Left forelimb (tissue), 1 donor: Measurements from ENCODE around the gene CTDSP2.
"Not testable (repeated sequence)": the region's sequence is repeated elsewhere in the genome, so short reads cannot be mapped to it uniquely, and the experiment has no call there.

Experiments
- DNase-seq: peaks from one replicate; pipeline ENCODE4 v3.0.0-alpha.2; 2018; ENCODE audit warnings: low spot score

Gene CTDSP2

GRCh38 chr12:57846577-57847319, at the start of gene CTDSP2:
CTDSP2 (minus strand) TSS chr12:57846729; CDS start chr12:57846435, 294 bp downstream.
- DNase-seq, result peak; percentile 99

GRCh38 chr12:57896115-57896433, 49.5 kb upstream of the CTDSP2 start:
- no peak for DNase-seq

- DNase-seq, result no peak
Measured at GRCh38 chr12:57895389-57896114, 49.0 kb upstream of the CTDSP2 start.

GRCh38 chr12:57894399-57895292, 48.1 kb upstream of the CTDSP2 start:
- peak; percentile 79 for DNase-seq

- peak; percentile 99 for DNase-seq
Measured at GRCh38 chr12:57893431-57894353, 47.2 kb upstream of the CTDSP2 start.

GRCh38 chr12:57892232-57892972, 45.9 kb upstream of the CTDSP2 start:
- no peak for DNase-seq

GRCh38 chr12:57891542-57892228, 45.2 kb upstream of the CTDSP2 start:
- no peak for DNase-seq

GRCh38 chr12:57890191-57891115, 43.9 kb upstream of the CTDSP2 start:
- DNase-seq, result no peak

- DNase-seq, result peak; percentile 92
Measured at GRCh38 chr12:57889500-57889989, 43.0 kb upstream of the CTDSP2 start.

- peak; percentile 75 for DNase-seq
Measured at GRCh38 chr12:57888409-57889157, 42.1 kb upstream of the CTDSP2 start.

GRCh38 chr12:57887631-57888408, 41.3 kb upstream of the CTDSP2 start:
- DNase-seq, result peak; percentile 77

- DNase-seq, result not testable (repeated sequence)
Measured at GRCh38 chr12:57886964-57887363, 40.4 kb upstream of the CTDSP2 start.

- no peak for DNase-seq
Measured at GRCh38 chr12:57886542-57886941, 40.0 kb upstream of the CTDSP2 start.

- no peak for DNase-seq
Measured at GRCh38 chr12:57885207-57885606, 38.7 kb upstream of the CTDSP2 start.

- DNase-seq, result no peak
Measured at GRCh38 chr12:57883700-57884099, 37.2 kb upstream of the CTDSP2 start.

GRCh38 chr12:57883057-57883456, 36.5 kb upstream of the CTDSP2 start:
- no peak for DNase-seq

- DNase-seq, result no peak
Measured at GRCh38 chr12:57882575-57882974, 36.0 kb upstream of the CTDSP2 start.
